Left cardiac atrium (tissue), 4 donors: Measurements from ENCODE around the gene KLC4. TPM values are rescaled to one million over a fixed set of nuclear protein-coding genes. Genes with fewer than 3 reads are reported as not detected.

Source experiments
- ATAC-seq, 2 donors: fragments of 200-7000 bp; cut with Tn5 transposase; one replicate each; pipeline ENCODE4 v1.9.1; 2020; ENCODE audit warnings: mild to moderate bottlenecking in 2 of 2, moderate library complexity in 2 of 2
- DNase-seq: peaks from one replicate; pipeline ENCODE4 v3.0.0-alpha.2; 2020
- intact Hi-C, 2 donors: fragments of 100-400 bp; cut with DNase I; formaldehyde crosslinking; loops; one replicate each; pipeline versions ENCODE4 v1.14.1 to v1.15.1; 2022 to 2023
- long read RNA-seq: library from polyadenylated mRNA; unstranded; transcript quantifications from one replicate; pipeline ENCODE4 v2.0.0, GENCODE V29; 2021
- total RNA-seq, 2 donors: library from RNA; stranded (reverse); fragmentation: NEBNext Ultra II Directional; extraction: Animal tissue kit (Norgen Biotek cat#: 25700); gene quantifications; one replicate each; pipeline ENCODE4 v1.2.1, GENCODE V29; 2021
- donor health status: DM: no; HTN: yes; CAD: no.
- donor health status: DM: no; HTN: yes; CAD: no; lungs with severe emphysema.
- donor health status: DM: yes; HTN: yes; CAD: no.
- donor health status: Dilated cardiomyopathy.

Gene KLC4
- 10 to 100 TPM; 37.0 to 37.5 TPM for total RNA-seq
- long read RNA-seq, transcript KLC4-202 (16 exons, 2,404 nt), result major isoform, 9 of 40 reads
- long read RNA-seq, partial matches to known transcripts, result 19 of 40 reads
- long read RNA-seq, other reads (novel, unspliced or antisense), result 10 of 40 reads

DNA sequence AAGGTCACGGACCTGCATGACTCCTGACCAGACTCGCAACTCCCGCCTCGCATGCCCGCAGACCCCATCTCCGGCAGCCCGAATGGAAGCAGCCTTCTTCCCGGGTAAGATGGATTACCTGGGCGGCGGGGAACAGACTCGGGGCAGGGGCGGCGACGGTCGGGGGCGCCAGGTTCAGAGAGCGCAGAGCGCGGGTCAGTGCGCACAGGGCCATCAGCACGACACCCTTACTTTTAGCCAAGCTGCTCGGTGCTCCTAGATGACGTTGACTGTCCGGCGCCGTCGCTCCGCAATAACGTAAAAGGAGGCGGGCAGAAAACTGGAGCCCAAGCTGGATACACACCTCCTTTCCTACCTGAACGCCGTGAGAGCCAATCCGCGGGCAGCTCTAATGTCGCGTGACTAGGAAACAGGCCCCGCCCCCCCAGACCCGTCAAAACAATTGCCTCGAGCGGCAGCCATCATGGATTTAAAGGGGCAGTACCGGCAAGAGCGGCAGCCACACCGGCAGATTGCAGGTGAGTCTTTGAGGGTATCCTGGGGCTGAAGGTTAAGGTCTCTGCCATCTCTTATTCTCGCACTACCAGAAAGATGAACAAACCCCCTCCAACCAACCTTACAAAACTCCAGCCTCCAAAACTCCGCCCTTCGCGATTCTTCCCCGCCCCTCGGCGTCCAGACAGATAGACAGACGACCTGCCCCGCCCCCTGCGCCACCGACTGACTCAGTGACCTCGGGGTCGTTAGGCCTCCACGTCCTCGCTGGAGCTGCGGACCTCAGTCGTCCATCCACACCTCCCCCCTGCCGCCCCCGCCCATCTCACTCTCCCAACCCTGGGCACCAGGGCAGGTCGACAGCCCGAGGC lies at the start of gene KLC4, which contains the start of gene MRPL2:
TSS of gene KLC4 (plus strand) at position 464 of the 866 bp plus-strand sequence. CDS start 1,705 bp downstream, outside the sequence.
TSS of gene MRPL2 (minus strand) at position 267 of the 866 bp plus-strand sequence. CDS start at position 214, 53 bp downstream.
- DNase-seq, result peak; percentile 98
- intact Hi-C loops, result no loop called here

GRCh38 chr6:43011207-43011606 lies 48.2 kb upstream of the KLC4 start:
- DNase-seq (no peak), ATAC-seq (no peak)
- intact Hi-C loops, result no loop called here

More for the DNA sequence above, at the start of gene KLC4, which contains the start of gene MRPL2:
- ATAC-seq, result peak; percentile 97 to 98

- DNase-seq, result no peak
- no peak for ATAC-seq
- intact Hi-C loops, result no loop called here
These were observed 47.1 kb upstream of the KLC4 start for GRCh38 chr6:43012364-43012763.

- ATAC-seq (peak; percentile 5 to 20), DNase-seq (no peak)
- intact Hi-C loops, result no loop called here
These were observed 46.2 kb upstream of the KLC4 start for GRCh38 chr6:43013097-43013842.

DNA sequence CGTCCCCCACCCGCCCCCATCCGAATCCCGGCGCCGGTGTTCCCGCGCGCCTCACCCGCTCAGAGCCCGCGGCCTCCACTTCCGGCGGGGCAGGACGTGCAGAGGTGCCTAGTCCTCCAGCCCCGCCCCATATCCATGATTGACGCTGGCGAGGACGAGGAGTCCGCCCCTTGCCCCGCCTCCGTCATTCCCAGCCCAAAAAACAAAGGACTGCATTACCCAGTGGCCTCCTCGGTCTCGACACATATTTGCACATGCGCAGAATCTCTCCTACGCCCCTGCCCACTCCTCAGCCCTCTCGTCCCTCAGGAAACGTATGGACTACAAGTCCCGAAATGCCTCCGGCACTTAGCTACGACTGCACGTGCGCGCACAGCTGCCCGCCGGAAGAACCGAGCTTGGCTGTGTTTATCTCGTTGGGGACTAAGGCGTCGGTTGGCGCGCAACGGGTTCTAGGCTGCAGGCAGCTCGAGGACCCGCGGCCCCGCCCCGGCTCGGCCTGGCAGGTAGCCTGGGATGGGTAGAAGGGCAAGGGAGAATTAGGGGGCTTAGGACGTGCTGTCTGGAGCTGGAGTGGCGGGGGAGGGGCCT lies 45.5 kb upstream of the KLC4 start, which contains the start of the genes KLHDC3 and MEA1:
TSS of gene KLHDC3 (plus strand) at position 407 of the 591 bp plus-strand sequence. CDS start 2,944 bp downstream, outside the sequence.
TSS of gene MEA1 (minus strand) at position 104 of the 591 bp plus-strand sequence. CDS start 133 bp downstream, outside the sequence.
- ATAC-seq, result peak; percentile 97 to 98
- intact Hi-C loops, result no loop called here
- peak; percentile 99 for DNase-seq

- intact Hi-C loops, result no loop called here
- DNase-seq, result no peak
- ATAC-seq, result peak in 1 of 2 donors; percentile 8
These were observed 45.0 kb upstream of the KLC4 start for GRCh38 chr6:43014434-43014909.

GRCh38 chr6:43016176-43016942 lies 43.1 kb upstream of the KLC4 start:
- intact Hi-C loops, result loop anchor here in 1 of 2 donors (5.0 kb wide), 1 partner anchor 36 kb away; the partner anchor contains the start of gene CUL7
- ATAC-seq (no peak), DNase-seq (no peak)

GRCh38 chr6:43016943-43017334 lies 42.5 kb upstream of the KLC4 start:
- DNase-seq, result no peak

GRCh38 chr6:43019152-43019551 lies 40.3 kb upstream of the KLC4 start:
- ATAC-seq (no peak), DNase-seq (no peak)
- intact Hi-C loops, result loop anchor here in 1 of 2 donors (5.0 kb wide), 1 partner anchor 33 kb away; the partner anchor contains the start of gene CUL7

More at GRCh38 chr6:43016943-43017334, 42.5 kb upstream of the KLC4 start:
- intact Hi-C loops, result loop anchor here in 1 of 2 donors (5.0 kb wide), 1 partner anchor 35 kb away; the partner anchor contains the start of gene CUL7
- no peak for ATAC-seq

DNA sequence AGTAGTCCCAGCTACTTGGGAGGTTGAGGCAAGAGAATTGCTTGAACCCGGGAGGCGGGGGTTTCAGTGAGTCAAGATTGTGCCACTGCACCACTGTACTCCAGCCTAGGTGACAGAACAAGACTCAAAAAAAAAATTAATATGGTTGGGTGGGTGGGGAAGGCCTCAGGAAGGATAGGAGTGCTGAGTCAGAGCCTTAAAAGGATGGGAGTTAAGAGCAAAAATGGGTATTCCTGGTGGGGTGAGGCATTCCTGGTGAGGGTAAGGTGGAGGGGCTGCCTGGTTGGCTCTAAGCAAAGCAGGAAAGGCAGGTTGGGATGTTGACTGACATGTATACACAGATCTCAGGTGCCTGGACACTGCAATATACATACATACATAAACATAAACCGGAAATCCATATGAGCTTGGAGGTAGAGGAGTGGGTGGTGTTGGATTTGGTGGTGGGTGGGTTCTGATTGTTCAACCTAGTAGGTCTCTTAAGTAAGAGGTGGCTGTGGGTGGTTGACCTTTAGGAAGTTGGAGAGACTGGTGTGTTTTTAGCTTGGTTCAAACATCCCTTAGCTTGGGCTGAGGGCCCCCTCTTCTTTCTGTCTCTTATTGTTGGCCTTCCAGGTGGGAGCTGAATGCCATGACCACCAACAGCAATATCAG lies 39.3 kb upstream of the KLC4 start:
- no peak for DNase-seq
- intact Hi-C loops, result no loop called here
- ATAC-seq, result no peak

DNA sequence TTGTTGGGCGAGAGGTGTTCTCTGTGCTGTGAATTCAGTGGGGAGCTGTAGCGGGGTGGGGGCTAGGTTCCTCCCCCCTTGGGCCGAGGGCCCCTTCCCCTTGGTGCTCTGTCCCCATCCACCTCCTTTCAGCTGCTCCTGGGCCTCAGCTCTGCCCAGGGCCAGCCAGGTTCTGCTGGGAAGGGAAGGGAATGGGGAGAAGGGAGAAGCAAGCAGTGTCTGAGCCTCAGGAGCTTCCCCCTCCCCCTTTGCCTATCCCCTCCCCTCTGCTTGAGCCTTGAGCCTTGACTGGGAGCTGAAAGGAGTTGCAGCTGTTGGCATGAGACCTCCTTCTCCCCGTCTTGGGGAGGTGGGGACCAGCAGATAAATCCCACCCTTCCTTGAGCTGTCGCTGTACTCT lies 38.6 kb upstream of the KLC4 start:
- no peak for DNase-seq
- intact Hi-C loops, result no loop called here
- peak in 1 of 2 donors; percentile 5 for ATAC-seq

- ATAC-seq (peak; percentile 91 to 92), DNase-seq (peak; percentile 91)
- intact Hi-C loops, result no loop called here
These were observed 38.0 kb upstream of the KLC4 start, which contains the start of gene RRP36 for GRCh38 chr6:43021270-43022047. Gene RRP36, plus strand, starts transcription at chr6:43021623. Its CDS starts 32 bp downstream, at chr6:43021655.

DNA sequence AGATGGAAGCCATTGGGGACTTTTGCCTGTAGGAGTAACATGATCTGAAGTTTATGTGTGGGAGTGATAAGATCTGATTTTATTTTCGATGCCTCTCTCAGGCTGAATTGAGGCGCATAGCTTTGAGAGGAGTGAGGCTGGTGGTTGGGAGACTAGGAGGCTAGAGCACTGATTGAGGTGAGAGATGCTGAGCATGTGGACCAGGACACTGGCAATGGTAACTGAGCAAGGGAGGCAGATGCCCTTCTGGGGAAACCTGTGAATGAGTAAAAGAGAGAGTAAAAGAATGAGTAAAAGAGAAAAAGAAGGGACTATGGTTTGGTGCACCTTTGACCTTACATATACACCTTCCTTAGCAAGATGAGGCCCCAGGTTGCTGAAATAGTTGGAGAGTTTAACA lies 35.0 kb upstream of the KLC4 start:
- ATAC-seq, result no peak
- intact Hi-C loops, result no loop called here
- no peak for DNase-seq

DNA sequence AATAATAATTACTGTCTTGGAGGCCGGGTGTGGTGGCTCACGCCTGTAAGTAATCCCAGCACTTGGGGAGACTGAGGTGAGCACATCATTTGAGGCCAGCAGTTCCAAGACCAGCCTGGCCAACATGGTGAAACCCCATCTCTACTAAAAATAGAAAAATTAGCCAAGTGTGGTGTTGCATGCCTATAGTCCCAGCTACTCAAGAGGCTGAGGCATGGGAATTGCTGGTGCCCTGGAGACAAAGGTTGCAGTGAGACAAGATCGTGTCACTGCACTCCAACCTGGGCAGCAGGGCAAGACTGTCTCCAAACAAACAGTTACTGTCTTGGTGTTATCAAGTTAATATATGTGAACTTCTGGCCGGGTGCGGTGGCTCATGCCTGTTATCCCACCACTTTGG lies 33.1 kb upstream of the KLC4 start:
- intact Hi-C loops, result no loop called here
- no peak for ATAC-seq
- DNase-seq, result no peak

DNA sequence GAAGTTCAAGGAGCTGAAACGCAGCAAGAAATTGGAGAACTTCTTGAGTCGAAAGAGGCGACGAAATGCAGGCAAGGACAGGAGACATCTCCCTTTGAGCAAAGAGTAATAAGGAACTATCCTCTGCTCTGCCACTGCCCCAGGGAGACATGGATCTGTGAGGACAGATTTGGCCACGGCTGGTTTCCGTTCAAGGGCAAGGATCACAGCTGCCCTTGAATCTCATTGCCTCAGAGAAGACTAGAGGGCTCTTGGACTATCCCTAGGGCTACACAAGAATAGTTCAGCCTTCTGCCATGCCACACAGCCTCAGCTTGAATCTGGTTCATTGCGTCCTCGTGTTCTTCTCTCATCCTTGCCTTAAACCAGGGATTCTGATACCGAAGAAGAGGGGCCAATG lies 30.3 kb upstream of the KLC4 start:
- intact Hi-C loops, result no loop called here
- ATAC-seq, result no peak
- no peak for DNase-seq

GRCh38 chr6:43032326-43032725 lies 27.1 kb upstream of the KLC4 start:
- intact Hi-C loops, result no loop called here
- DNase-seq (no peak), ATAC-seq (no peak)
